ENCODE measurements around the gene ATG7.
A peak's percentile ranks its signal among the peaks of the same experiment; 100 is the strongest.

Gene ATG7

GRCh38 chr3:11271986-11272904, at the start of gene ATG7:
Gene ATG7, plus strand, starts transcription at chr3:11272397. Its CDS starts 26,299 bp downstream, at chr3:11298696.
- DNase-seq: peak; percentile 97

- no peak for DNase-seq
These were observed 48.2 kb upstream of the ATG7 start for GRCh38 chr3:11224010-11224409.

- no peak for DNase-seq
These were observed 47.3 kb upstream of the ATG7 start for GRCh38 chr3:11224870-11225229.

GRCh38 chr3:11226042-11226370, 46.2 kb upstream of the ATG7 start:
- no peak for DNase-seq

- DNase-seq: no peak
These were observed 44.2 kb upstream of the ATG7 start for GRCh38 chr3:11228041-11228440.

- no peak for DNase-seq
These were observed 42.1 kb upstream of the ATG7 start for GRCh38 chr3:11230125-11230524.

- no peak for DNase-seq
These were observed 41.4 kb upstream of the ATG7 start for GRCh38 chr3:11230832-11231231.

- DNase-seq: no peak
These were observed 36.8 kb upstream of the ATG7 start for GRCh38 chr3:11235385-11235784.

- DNase-seq: peak; percentile 82
These were observed 35.4 kb upstream of the ATG7 start for GRCh38 chr3:11236588-11237461.

GRCh38 chr3:11238060-11238459, 34.1 kb upstream of the ATG7 start:
- DNase-seq: peak; percentile 29

GRCh38 chr3:11238880-11239279, 33.3 kb upstream of the ATG7 start:
- DNase-seq: peak; percentile 27

- DNase-seq: no peak
These were observed 32.4 kb upstream of the ATG7 start for GRCh38 chr3:11239796-11240195.

- DNase-seq: peak; percentile 60
These were observed 31.7 kb upstream of the ATG7 start for GRCh38 chr3:11240496-11240895.

GRCh38 chr3:11244121-11244677, 28.0 kb upstream of the ATG7 start:
- no peak for DNase-seq

GRCh38 chr3:11245276-11245675, 26.9 kb upstream of the ATG7 start:
- DNase-seq: no peak

- DNase-seq: no peak
These were observed 26.2 kb upstream of the ATG7 start for GRCh38 chr3:11245827-11246662.

GRCh38 chr3:11246663-11246970, 25.6 kb upstream of the ATG7 start:
- no peak for DNase-seq

- no peak for DNase-seq
These were observed 24.8 kb upstream of the ATG7 start for GRCh38 chr3:11247362-11247761.

GRCh38 chr3:11248596-11248995, 23.6 kb upstream of the ATG7 start:
- DNase-seq: no peak

- no peak for DNase-seq
These were observed 21.0 kb upstream of the ATG7 start for GRCh38 chr3:11250902-11251806.

- no peak for DNase-seq
These were observed 20.4 kb upstream of the ATG7 start for GRCh38 chr3:11251807-11252176.

GRCh38 chr3:11254876-11255275, 17.3 kb upstream of the ATG7 start:
- no peak for DNase-seq
